Measurements from ENCODE around the gene ESPN. TPM values are rescaled to one million over a fixed set of nuclear protein-coding genes. Genes with fewer than 3 reads are reported as not detected.
A peak's percentile ranks its signal among the peaks of the same experiment; 100 is the strongest.

Gene ESPN
- total and polyA plus RNA-seq, 4 donors, result 0.66 to 7.4 (median 3.3) TPM

DNA sequence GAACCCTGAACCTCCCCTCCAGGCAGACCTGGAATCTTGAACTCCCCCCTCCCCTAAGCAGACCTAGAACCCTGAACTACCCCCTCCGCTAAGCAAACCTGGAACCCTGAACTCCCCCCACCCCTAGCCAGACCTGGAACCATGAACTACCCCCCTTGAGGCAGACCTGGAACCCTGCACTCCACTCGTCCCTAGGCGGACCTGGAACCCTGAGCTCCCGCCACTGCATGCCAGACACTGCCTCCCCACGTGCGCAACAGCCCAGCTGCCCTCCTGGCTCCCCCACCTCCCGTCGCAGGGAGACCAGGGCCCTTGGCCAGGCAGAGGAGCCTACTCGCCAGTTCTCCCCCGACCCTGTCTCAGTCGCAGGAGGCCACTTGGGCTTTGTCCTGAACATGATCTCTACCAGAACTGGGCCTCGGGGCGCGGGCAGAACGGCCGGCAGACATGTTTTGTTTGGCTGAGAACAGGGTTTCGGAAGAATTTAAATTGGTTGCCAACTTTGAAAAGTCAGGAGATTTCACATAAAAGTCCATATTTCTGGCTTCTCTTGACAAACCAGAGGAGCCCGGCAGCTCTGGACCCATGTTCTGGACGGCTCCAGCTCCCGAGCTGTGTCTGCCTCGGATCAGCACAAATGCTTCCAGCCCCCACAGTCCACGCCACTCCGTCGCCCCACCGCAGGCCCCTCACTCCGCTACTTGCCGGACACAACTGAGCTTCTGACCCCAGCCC lies 76.1 kb downstream of the ESPN start:
- WGBS (ENCODE audit: insufficient coverage), result 84% methylated on average over 25 of the region's 27 CpGs
- Histone ChIP-seq H3K9me3 (ENCODE audit: control insufficient read depth, insufficient read depth, low read length) (no peaks in the 10 kb centered on the region), H3K27me3 (ENCODE audit: control insufficient read depth, insufficient read depth, low read length) (peaks cover 3% of the 10 kb centered on the region), H3K4me3 (ENCODE audit: low read depth, low read length) (no peak overlapping the region), H3K4me1 (ENCODE audit: control insufficient read depth, insufficient read depth, low read length) (peaks cover 71% of the 10 kb centered on the region), H3K36me3 (ENCODE audit: control insufficient read depth, insufficient read depth, low read length) (peaks cover 8% of the 10 kb centered on the region), H3K27ac (ENCODE audit: low read depth, low read length) (no peak overlapping the region)
- DNase-seq (ENCODE audit: low read depth in 4 of 6, low spot score in 6 of 6), result no peak

DNA sequence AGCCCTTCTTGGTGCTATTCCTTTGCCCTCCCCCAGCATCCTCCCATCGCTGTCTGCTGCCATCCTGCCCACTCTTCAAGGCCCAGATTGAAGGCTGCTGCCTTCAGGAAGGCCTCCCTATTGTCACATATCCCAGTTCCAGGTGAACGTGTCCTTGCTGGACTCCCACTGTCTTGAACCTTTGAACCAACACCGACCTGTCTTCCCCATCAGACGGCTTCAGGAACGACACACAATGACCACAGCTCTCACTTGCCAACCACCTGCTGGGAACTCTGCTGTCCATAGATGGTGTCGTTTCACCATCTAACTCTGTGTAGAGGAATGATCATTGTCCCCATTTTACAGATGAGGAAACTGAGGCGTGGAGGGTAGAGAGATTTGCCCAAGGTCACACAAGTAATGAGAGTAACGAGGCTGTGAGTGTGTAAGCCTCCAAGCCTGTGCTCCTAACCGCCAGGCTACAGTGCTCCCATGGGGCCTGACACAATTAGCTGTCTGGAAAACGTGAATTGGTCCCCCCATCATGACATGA lies 76.8 kb downstream of the ESPN start:
- Histone ChIP-seq H3K36me3 (ENCODE audit: control insufficient read depth, insufficient read depth, low read length) (peaks cover 10% of the 10 kb centered on the region), H3K4me1 (ENCODE audit: control insufficient read depth, insufficient read depth, low read length) (peaks cover 71% of the 10 kb centered on the region), H3K27ac (ENCODE audit: low read depth, low read length) (no peak overlapping the region), H3K9me3 (ENCODE audit: control insufficient read depth, insufficient read depth, low read length) (no peaks in the 10 kb centered on the region), H3K27me3 (ENCODE audit: control insufficient read depth, insufficient read depth, low read length) (peaks cover 3% of the 10 kb centered on the region), H3K4me3 (ENCODE audit: low read depth, low read length) (no peak overlapping the region)
- WGBS (ENCODE audit: insufficient coverage), result 69% methylated on average over 8 of the region's 10 CpGs
- DNase-seq (ENCODE audit: low read depth in 4 of 6, low spot score in 6 of 6), result no peak

DNA sequence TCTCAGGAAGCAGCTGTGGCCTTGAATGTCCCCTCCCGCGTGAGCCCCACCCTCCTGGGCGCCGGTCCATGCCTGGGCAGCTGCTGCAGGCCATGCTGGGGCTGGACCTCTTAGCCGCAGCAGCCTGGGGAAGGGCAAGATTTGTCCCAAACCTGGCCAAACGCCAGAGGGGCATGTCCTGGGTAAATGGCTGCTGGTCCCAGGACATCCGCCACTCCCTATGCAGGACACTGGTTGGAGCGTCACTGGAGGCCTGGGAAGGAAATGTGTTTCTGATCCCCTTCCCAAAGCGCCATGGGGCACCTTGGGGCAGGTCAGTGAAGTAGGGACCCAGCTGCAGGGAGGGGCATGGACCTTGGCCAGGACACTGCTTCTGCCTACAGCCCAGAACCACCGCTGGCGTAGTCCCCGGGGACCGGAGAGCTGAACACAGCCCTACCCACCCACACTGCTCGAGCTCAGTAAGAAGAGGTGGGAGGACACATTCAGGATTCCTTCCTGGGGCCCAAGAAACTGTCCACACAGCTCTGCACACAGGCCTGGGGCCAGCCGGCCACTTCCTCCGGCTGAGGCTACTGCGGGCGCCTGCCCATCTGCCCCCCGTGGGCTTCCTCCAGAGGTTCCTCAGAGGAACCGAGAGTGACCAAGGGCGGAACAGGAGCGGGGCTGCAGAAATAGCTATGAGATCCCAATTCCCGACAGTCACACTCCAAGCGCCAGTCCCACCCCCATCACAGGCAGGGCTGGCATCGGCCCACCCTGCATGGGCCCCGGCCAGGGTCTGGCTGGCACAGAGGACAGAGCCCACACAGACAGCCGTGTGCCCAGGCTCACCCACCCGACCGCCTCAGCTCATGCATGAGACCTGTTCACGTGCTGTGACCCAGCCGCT lies 77.7 kb downstream of the ESPN start:
- peak in 1 of 6 donors; percentile 69 for DNase-seq (ENCODE audit: low read depth in 4 of 6, low spot score in 6 of 6)
- H3K27ac ChIP-seq (ENCODE audit: low read depth, low read length), result no peak overlapping the region
- peaks cover 73% of the 10 kb centered on the region for H3K4me1 ChIP-seq (ENCODE audit: control insufficient read depth, insufficient read depth, low read length)
- H3K27me3 ChIP-seq (ENCODE audit: control insufficient read depth, insufficient read depth, low read length), result no peaks in the 10 kb centered on the region
- WGBS (ENCODE audit: insufficient coverage), result 63% methylated on average over 27 of the region's 31 CpGs
- H3K4me3 ChIP-seq (ENCODE audit: low read depth, low read length), result no peak overlapping the region
- no peaks in the 10 kb centered on the region for H3K9me3 ChIP-seq (ENCODE audit: control insufficient read depth, insufficient read depth, low read length)
- peaks cover 13% of the 10 kb centered on the region for H3K36me3 ChIP-seq (ENCODE audit: control insufficient read depth, insufficient read depth, low read length)

GRCh38 chr1:6503884-6504602 lies 79.5 kb downstream of the ESPN start:
- no peak for DNase-seq (ENCODE audit: low read depth in 4 of 6, low spot score in 6 of 6)
- peaks cover 75% of the 10 kb centered on the region for H3K4me1 ChIP-seq (ENCODE audit: control insufficient read depth, insufficient read depth, low read length)

GRCh38 chr1:6504887-6505286 lies 80.3 kb downstream of the ESPN start:
- 93% methylated on average over 15 of the region's 15 CpGs for WGBS (ENCODE audit: insufficient coverage)
- peaks cover 26% of the 10 kb centered on the region for H3K36me3 ChIP-seq (ENCODE audit: control insufficient read depth, insufficient read depth, low read length)
- H3K27ac ChIP-seq (ENCODE audit: low read depth, low read length), result no peak overlapping the region
- no peaks in the 10 kb centered on the region for H3K9me3 ChIP-seq (ENCODE audit: control insufficient read depth, insufficient read depth, low read length)
- H3K27me3 ChIP-seq (ENCODE audit: control insufficient read depth, insufficient read depth, low read length), result no peaks in the 10 kb centered on the region
- no peak overlapping the region for H3K4me3 ChIP-seq (ENCODE audit: low read depth, low read length)
- peaks cover 78% of the 10 kb centered on the region for H3K4me1 ChIP-seq (ENCODE audit: control insufficient read depth, insufficient read depth, low read length)
- no peak for DNase-seq (ENCODE audit: low read depth in 4 of 6, low spot score in 6 of 6)

More at GRCh38 chr1:6503884-6504602, 79.5 kb downstream of the ESPN start:
- Histone ChIP-seq H3K36me3 (ENCODE audit: control insufficient read depth, insufficient read depth, low read length) (peaks cover 21% of the 10 kb centered on the region), H3K4me3 (ENCODE audit: low read depth, low read length) (no peak overlapping the region), H3K27ac (ENCODE audit: low read depth, low read length) (no peak overlapping the region), H3K27me3 (ENCODE audit: control insufficient read depth, insufficient read depth, low read length) (no peaks in the 10 kb centered on the region), H3K9me3 (ENCODE audit: control insufficient read depth, insufficient read depth, low read length) (no peaks in the 10 kb centered on the region)
- WGBS (ENCODE audit: insufficient coverage), result 60% methylated on average over 10 of the region's 20 CpGs

GRCh38 chr1:6505367-6506209 lies 81.0 kb downstream of the ESPN start:
- Histone ChIP-seq H3K4me1 (ENCODE audit: control insufficient read depth, insufficient read depth, low read length) (peaks cover 83% of the 10 kb centered on the region), H3K27ac (ENCODE audit: low read depth, low read length) (peak overlapping the region; percentile 47), H3K9me3 (ENCODE audit: control insufficient read depth, insufficient read depth, low read length) (no peaks in the 10 kb centered on the region), H3K36me3 (ENCODE audit: control insufficient read depth, insufficient read depth, low read length) (peaks cover 24% of the 10 kb centered on the region), H3K4me3 (ENCODE audit: low read depth, low read length) (no peak overlapping the region), H3K27me3 (ENCODE audit: control insufficient read depth, insufficient read depth, low read length) (no peaks in the 10 kb centered on the region)
- WGBS (ENCODE audit: insufficient coverage), result 84% methylated on average over 30 of the region's 31 CpGs
- DNase-seq (ENCODE audit: low read depth in 4 of 6, low spot score in 6 of 6), result no peak

- Histone ChIP-seq H3K9me3 (ENCODE audit: control insufficient read depth, insufficient read depth, low read length) (no peaks in the 10 kb centered on the region), H3K36me3 (ENCODE audit: control insufficient read depth, insufficient read depth, low read length) (peaks cover 24% of the 10 kb centered on the region), H3K4me1 (ENCODE audit: control insufficient read depth, insufficient read depth, low read length) (peaks cover 85% of the 10 kb centered on the region), H3K27me3 (ENCODE audit: control insufficient read depth, insufficient read depth, low read length) (no peaks in the 10 kb centered on the region), H3K4me3 (ENCODE audit: low read depth, low read length) (no peak overlapping the region), H3K27ac (ENCODE audit: low read depth, low read length) (peak overlapping the region; percentile 73)
- 71% methylated on average over 22 of the region's 31 CpGs for WGBS (ENCODE audit: insufficient coverage)
- DNase-seq (ENCODE audit: low read depth in 4 of 6, low spot score in 6 of 6), result no peak
These were observed 81.8 kb downstream of the ESPN start for GRCh38 chr1:6506210-6507036.

DNA sequence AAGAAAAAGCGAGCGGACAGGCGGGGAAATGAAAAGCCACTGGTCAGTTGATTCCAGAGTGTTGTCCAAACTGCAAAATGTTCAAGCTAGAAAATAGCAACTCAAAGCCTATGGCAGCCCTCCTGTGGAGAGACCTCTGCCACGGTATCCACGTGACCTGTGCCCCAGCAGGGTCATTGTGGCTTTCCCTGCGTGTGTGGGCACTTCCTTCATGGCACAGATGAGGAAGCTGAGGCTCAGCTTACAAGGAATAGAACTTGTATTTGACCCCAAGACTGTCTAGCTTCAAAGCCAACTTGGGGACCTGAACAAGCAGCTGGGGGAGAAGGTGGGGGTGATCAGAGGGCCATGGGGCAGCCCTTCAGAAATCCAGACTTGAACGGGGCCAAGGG lies 82.5 kb downstream of the ESPN start:
- no peak for DNase-seq (ENCODE audit: low read depth in 4 of 6, low spot score in 6 of 6)
- Histone ChIP-seq H3K27me3 (ENCODE audit: control insufficient read depth, insufficient read depth, low read length) (no peaks in the 10 kb centered on the region), H3K36me3 (ENCODE audit: control insufficient read depth, insufficient read depth, low read length) (peaks cover 24% of the 10 kb centered on the region), H3K4me3 (ENCODE audit: low read depth, low read length) (no peak overlapping the region), H3K4me1 (ENCODE audit: control insufficient read depth, insufficient read depth, low read length) (peaks cover 86% of the 10 kb centered on the region), H3K9me3 (ENCODE audit: control insufficient read depth, insufficient read depth, low read length) (no peaks in the 10 kb centered on the region), H3K27ac (ENCODE audit: low read depth, low read length) (no peak overlapping the region)
- 49% methylated on average over 4 of the region's 7 CpGs for WGBS (ENCODE audit: insufficient coverage)

Data from spinal cord (tissue), 10 donors.